HepG2 (cell line): Measurements from ENCODE around the gene IRAK2. TPM values are rescaled to one million over a fixed set of nuclear protein-coding genes. Genes with fewer than 3 reads are reported as not detected.
A peak's percentile ranks its signal among the peaks of the same experiment; 100 is the strongest.

Experiments
- ARID2 ChIP-seq: sonication (generic); formaldehyde crosslinking; IDR thresholded peaks from 2 replicates; pipeline ENCODE4 v1.8.1; 2022; ENCODE audit warnings: mild to moderate bottlenecking, missing genetic modification reagents, borderline replicate concordance
- DMTF1 ChIP-seq: sonication (generic); formaldehyde crosslinking; IDR thresholded peaks from 2 replicates; pipeline ENCODE4 v1.4.0; 2020; ENCODE audit warnings: mild to moderate bottlenecking, missing genetic modification reagents
- FOXA1 ChIP-seq, 2 experiments: fragments of 450-650 bp in 1 of 2; sonication (generic) in 1 of 2; formaldehyde crosslinking in 1 of 2; IDR thresholded peaks; 2 replicates each; pipeline versions ENCODE4 v1.4.0 to v1.6.1; 2016 to 2020; ENCODE audit warnings: missing genetic modification reagents in 1 of 2
- HOXA7 ChIP-seq: sonication (generic); formaldehyde crosslinking; IDR thresholded peaks from 2 replicates; pipeline ENCODE4 v1.8.1; 2022; ENCODE audit warnings: mild to moderate bottlenecking, missing genetic modification reagents, moderate library complexity
- MEIS1 ChIP-seq: sonication (generic); formaldehyde crosslinking; IDR thresholded peaks from 2 replicates; pipeline ENCODE4 v1.9.0; 2021; ENCODE audit warnings: mild to moderate bottlenecking, missing genetic modification reagents, moderate library complexity, borderline replicate concordance
- MTF2 ChIP-seq: sonication (generic); formaldehyde crosslinking; IDR thresholded peaks from 2 replicates; pipeline ENCODE4 v1.5.0; 2020; ENCODE audit warnings: missing genetic modification reagents, borderline replicate concordance
- NFIB ChIP-seq: sonication (generic); formaldehyde crosslinking; IDR thresholded peaks from 2 replicates; pipeline ENCODE4 v1.9.0; 2021; ENCODE audit warnings: missing genetic modification reagents, mild to moderate bottlenecking, borderline replicate concordance
- NFYB ChIP-seq: sonication (generic); formaldehyde crosslinking; IDR thresholded peaks from 2 replicates; pipeline ENCODE4 v1.4.0; 2020; ENCODE audit warnings: missing genetic modification reagents
- SIX1 ChIP-seq: sonication (generic); formaldehyde crosslinking; IDR thresholded peaks from 2 replicates; pipeline ENCODE4 v1.4.0; 2020; ENCODE audit warnings: missing genetic modification reagents, borderline replicate concordance
- SMAD9 ChIP-seq: sonication (generic); formaldehyde crosslinking; IDR thresholded peaks from 2 replicates; pipeline ENCODE4 v1.5.1; 2020; ENCODE audit warnings: mild to moderate bottlenecking, missing genetic modification reagents
- ZBTB38 ChIP-seq: sonication (generic); formaldehyde crosslinking; IDR thresholded peaks from 2 replicates; pipeline ENCODE4 v1.5.1; 2020; ENCODE audit warnings: mild to moderate bottlenecking, missing genetic modification reagents
- ZBTB7B ChIP-seq: sonication (generic); formaldehyde crosslinking; IDR thresholded peaks from 2 replicates; pipeline ENCODE4 v1.4.0; 2020; ENCODE audit warnings: missing genetic modification reagents
- ZC3H13 ChIP-seq: sonication (generic); formaldehyde crosslinking; IDR thresholded peaks from 2 replicates; pipeline ENCODE4 v1.8.1; 2023; ENCODE audit warnings: mild to moderate bottlenecking, missing genetic modification reagents, moderate library complexity
- ZIK1 ChIP-seq: sonication (generic); formaldehyde crosslinking; IDR thresholded peaks from 2 replicates; pipeline ENCODE4 v1.5.0; 2020; ENCODE audit warnings: mild to moderate bottlenecking, low read depth, missing genetic modification reagents, borderline replicate concordance
- ZNF10 ChIP-seq: sonication (generic); formaldehyde crosslinking; IDR thresholded peaks from 2 replicates; pipeline ENCODE4 v1.4.0; 2020; ENCODE audit warnings: mild to moderate bottlenecking, low read depth, missing genetic modification reagents, borderline replicate concordance
- ZNF292 ChIP-seq: sonication (generic); formaldehyde crosslinking; IDR thresholded peaks from 2 replicates; pipeline ENCODE4 v1.8.1; 2022; ENCODE audit warnings: mild to moderate bottlenecking, low read depth, missing genetic modification reagents, borderline replicate concordance
- ZNF354B ChIP-seq: sonication (generic); formaldehyde crosslinking; IDR thresholded peaks from 2 replicates; pipeline ENCODE4 v1.8.0; 2022; ENCODE audit warnings: mild to moderate bottlenecking, missing genetic modification reagents
- ZNF362 ChIP-seq: sonication (generic); formaldehyde crosslinking; IDR thresholded peaks from 2 replicates; pipeline ENCODE4 v1.4.0; 2020; ENCODE audit warnings: missing genetic modification reagents, mild to moderate bottlenecking, borderline replicate concordance
- ZNF709 ChIP-seq: sonication (generic); formaldehyde crosslinking; IDR thresholded peaks from 2 replicates; pipeline ENCODE4 v1.5.0; 2020; ENCODE audit warnings: mild to moderate bottlenecking, missing genetic modification reagents
- ZNF777 ChIP-seq: sonication (generic); formaldehyde crosslinking; IDR thresholded peaks from 2 replicates; pipeline ENCODE4 v1.4.0; 2020; ENCODE audit warnings: missing genetic modification reagents
- ZNF816 ChIP-seq: sonication (generic); formaldehyde crosslinking; IDR thresholded peaks from 2 replicates; pipeline ENCODE4 v1.8.0; 2022; ENCODE audit warnings: missing genetic modification reagents, mild to moderate bottlenecking, borderline replicate concordance
- polyA plus RNA-seq, 8 experiments: library from polyadenylated mRNA; depleted of rRNA in 3 of 8; stranded (reverse) in 7 of 8; unstranded in 1 of 8; fragments of >200 nt; fragmentation: Illumina TruSeq in 4 of 8; extraction: Trizol in 4 of 8; gene quantifications; 2 replicates each; pipeline versions ENCODE4 v1.2.1 to v1.2.3, GENCODE V29; 2011 to 2016; ENCODE audit warnings: low read depth in 4 of 8, missing spikeins in 1 of 8, mixed read lengths in 1 of 8; ENCODE audit not compliant: insufficient read depth in 1 of 8
- total RNA-seq, 5 experiments: library from RNA; depleted of rRNA; stranded (reverse); fragments of >200 nt; fragmentation: Illumina TruSeq; extraction: Trizol; gene quantifications; 2 replicates each; pipeline ENCODE4 v1.2.3, GENCODE V29; 2016; ENCODE audit warnings: low read depth in 1 of 5
- TF ChIP-seq, protein P1 (sequence below): sonication (generic); formaldehyde crosslinking; conservative IDR thresholded peaks from 2 replicates; pipeline ENCODE4 v1.8.0; 2022; ENCODE audit warnings: missing genetic modification reagents

Gene IRAK2
- total and polyA plus RNA-seq, 2 of the 13 experiments (the other 11 are each of a cell fraction or from before 2014, with no cell fraction given) = 13.1 to 23.3 TPM

GRCh38 chr3:10142707-10143560 is 21.8 kb upstream of the IRAK2 start (continued):
- no peak for TF ChIP-seq FOXA1 (IDR thresholded peaks at IDR 0.05)
- no peak for TF ChIP-seq FOXA1 (CRISPR knock-in tag; IDR thresholded peaks at IDR 0.05)
- TF ChIP-seq, protein P1, sequence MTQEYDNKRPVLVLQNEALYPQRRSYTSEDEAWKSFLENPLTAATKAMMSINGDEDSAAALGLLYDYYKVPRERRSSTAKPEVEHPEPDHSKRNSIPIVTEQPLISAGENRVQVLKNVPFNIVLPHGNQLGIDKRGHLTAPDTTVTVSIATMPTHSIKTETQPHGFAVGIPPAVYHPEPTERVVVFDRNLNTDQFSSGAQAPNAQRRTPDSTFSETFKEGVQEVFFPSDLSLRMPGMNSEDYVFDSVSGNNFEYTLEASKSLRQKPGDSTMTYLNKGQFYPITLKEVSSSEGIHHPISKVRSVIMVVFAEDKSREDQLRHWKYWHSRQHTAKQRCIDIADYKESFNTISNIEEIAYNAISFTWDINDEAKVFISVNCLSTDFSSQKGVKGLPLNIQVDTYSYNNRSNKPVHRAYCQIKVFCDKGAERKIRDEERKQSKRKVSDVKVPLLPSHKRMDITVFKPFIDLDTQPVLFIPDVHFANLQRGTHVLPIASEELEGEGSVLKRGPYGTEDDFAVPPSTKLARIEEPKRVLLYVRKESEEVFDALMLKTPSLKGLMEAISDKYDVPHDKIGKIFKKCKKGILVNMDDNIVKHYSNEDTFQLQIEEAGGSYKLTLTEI (CRISPR knock-in tag) = no peak
- 0 out of 2 replicates have a peak, but pooled peaks have one; percentile 35 for TF ChIP-seq ARID2 (CRISPR knock-in tag)
- TF ChIP-seq ZNF362 (CRISPR knock-in tag) = peak; percentile 41; the same call in 1 of the 2 replicates
- TF ChIP-seq ZBTB7B (CRISPR knock-in tag) = no peak
- TF ChIP-seq ZNF816 (CRISPR knock-in tag) = no peak
- TF ChIP-seq ZC3H13 (CRISPR knock-in tag) = no peak
- no peak for TF ChIP-seq ZNF10 (CRISPR knock-in tag)
- TF ChIP-seq DMTF1 (CRISPR knock-in tag) = no peak
- no peak for TF ChIP-seq SMAD9 (CRISPR knock-in tag)
- TF ChIP-seq MEIS1 (CRISPR knock-in tag) = no peak
- 0 out of 2 replicates have a peak, but pooled peaks have one; percentile 16 for TF ChIP-seq ZNF292 (CRISPR knock-in tag)
- TF ChIP-seq ZNF777 (CRISPR knock-in tag) = no peak
- peak; percentile 66; the same call in 1 of the 2 replicates for TF ChIP-seq ZBTB38
- TF ChIP-seq NFIB (CRISPR knock-in tag) = no peak
- TF ChIP-seq ZNF709 (CRISPR knock-in tag) = no peak
- TF ChIP-seq HOXA7 (CRISPR knock-in tag) = no peak
- no peak for TF ChIP-seq SIX1 (CRISPR knock-in tag)
- no peak for TF ChIP-seq NFYB (CRISPR knock-in tag)
- no peak for TF ChIP-seq ZNF354B (CRISPR knock-in tag)
- no peak for TF ChIP-seq MTF2 (CRISPR knock-in tag)
- no peak for TF ChIP-seq ZIK1
